Measurements from ENCODE around the gene TAF1C. TPM values are rescaled to one million over a fixed set of nuclear protein-coding genes. Genes with fewer than 3 reads are reported as not detected.

TAF1C gene
- total RNA-seq, 1 donor from 2014 or later = 74.7 TPM

DNA sequence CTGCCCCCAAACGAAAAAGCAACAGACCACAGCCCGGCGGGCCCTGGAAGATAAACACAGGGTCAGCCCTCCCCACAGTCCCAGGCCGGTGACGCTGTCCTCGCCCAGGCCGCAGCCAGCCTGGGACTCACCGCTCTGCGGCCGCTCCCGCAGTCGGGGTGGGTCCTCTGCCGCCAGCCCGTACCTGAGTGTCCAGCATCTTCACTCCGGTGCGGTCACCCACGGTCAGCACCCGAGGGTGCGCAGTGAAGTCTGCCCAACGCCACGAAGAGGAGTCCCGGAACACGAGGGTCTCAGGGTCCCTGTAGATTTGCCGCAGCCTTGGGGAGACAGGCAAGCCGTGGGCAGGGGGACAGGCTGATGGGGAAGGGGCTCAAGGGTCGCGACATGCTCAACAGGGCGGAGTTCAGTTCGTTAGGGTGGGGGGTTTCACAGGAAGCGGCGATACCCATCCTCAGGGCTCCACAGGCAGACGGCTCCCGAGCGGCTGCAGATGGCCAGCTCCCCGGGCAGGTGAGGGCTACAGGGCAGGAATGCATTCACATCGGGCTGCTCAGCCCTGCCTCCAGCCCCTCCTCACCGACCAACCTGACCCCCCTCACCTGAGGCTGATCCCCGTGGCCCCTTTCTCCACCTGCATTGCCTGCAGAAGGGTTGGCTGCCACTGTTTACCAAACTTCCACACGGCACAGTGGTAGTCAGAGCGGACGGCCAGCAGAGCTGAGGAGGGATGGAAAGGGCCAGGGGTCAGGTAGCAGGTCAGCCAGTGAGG, 5.5 kb downstream of the TAF1C start:
- H3K4me3 Mint-ChIP-seq (ENCODE audit: unreplicated experiment) = no peak overlapping the region
- TF ChIP-seq, protein P1, sequence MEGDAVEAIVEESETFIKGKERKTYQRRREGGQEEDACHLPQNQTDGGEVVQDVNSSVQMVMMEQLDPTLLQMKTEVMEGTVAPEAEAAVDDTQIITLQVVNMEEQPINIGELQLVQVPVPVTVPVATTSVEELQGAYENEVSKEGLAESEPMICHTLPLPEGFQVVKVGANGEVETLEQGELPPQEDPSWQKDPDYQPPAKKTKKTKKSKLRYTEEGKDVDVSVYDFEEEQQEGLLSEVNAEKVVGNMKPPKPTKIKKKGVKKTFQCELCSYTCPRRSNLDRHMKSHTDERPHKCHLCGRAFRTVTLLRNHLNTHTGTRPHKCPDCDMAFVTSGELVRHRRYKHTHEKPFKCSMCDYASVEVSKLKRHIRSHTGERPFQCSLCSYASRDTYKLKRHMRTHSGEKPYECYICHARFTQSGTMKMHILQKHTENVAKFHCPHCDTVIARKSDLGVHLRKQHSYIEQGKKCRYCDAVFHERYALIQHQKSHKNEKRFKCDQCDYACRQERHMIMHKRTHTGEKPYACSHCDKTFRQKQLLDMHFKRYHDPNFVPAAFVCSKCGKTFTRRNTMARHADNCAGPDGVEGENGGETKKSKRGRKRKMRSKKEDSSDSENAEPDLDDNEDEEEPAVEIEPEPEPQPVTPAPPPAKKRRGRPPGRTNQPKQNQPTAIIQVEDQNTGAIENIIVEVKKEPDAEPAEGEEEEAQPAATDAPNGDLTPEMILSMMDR (IDR thresholded peaks at IDR 0.05; ENCODE audit: partially characterized antibody, unreplicated experiment) = no peak
- H3K27me3 Mint-ChIP-seq (ENCODE audit: unreplicated experiment) = no peaks in the 10 kb centered on the region
- peaks cover 3% of the 10 kb centered on the region for H3K9me3 Mint-ChIP-seq (ENCODE audit: unreplicated experiment)
- peaks cover 11% of the 10 kb centered on the region for H3K4me1 Mint-ChIP-seq (ENCODE audit: low read depth, unreplicated experiment)
- no peak overlapping the region for H3K27ac Mint-ChIP-seq (ENCODE audit: unreplicated experiment)
- no peaks in the 10 kb centered on the region for H3K36me3 Mint-ChIP-seq (ENCODE audit: unreplicated experiment)
- DNase-seq = no peak

DNA sequence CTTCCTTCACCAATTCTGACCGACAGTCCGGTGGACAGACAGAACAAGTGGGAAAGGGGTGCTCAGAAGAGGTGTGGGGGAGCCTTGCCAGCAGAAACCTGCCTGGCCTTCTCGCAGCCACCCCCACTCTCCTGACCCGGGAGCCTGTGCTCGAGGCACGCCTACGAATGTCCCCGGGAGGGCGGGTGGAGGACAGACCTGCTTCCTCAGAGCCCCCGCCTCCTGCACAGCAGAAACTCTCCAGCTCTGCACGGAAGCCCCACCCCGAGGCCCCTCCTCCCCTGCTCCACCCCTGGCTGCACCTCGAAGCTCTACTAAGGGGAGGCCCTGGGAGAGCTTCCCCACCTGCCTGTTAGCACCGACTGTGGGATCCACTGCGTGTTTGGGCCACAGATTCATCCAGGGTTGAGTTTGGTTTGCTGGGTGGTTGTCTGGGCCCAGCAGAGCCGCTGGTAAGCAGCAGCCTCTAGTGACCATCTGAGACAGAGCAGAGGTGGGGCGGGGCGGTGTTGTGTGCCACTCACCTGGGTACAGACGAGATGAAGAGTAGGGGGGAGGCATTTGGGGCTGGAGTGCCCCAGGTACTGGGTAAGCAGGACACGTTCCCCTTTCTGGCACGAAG, 6.2 kb downstream of the TAF1C start:
- H3K9me3 Mint-ChIP-seq (ENCODE audit: unreplicated experiment) = peaks cover 3% of the 10 kb centered on the region
- DNase-seq = no peak
- peaks cover 9% of the 10 kb centered on the region for H3K4me1 Mint-ChIP-seq (ENCODE audit: low read depth, unreplicated experiment)

DNA sequence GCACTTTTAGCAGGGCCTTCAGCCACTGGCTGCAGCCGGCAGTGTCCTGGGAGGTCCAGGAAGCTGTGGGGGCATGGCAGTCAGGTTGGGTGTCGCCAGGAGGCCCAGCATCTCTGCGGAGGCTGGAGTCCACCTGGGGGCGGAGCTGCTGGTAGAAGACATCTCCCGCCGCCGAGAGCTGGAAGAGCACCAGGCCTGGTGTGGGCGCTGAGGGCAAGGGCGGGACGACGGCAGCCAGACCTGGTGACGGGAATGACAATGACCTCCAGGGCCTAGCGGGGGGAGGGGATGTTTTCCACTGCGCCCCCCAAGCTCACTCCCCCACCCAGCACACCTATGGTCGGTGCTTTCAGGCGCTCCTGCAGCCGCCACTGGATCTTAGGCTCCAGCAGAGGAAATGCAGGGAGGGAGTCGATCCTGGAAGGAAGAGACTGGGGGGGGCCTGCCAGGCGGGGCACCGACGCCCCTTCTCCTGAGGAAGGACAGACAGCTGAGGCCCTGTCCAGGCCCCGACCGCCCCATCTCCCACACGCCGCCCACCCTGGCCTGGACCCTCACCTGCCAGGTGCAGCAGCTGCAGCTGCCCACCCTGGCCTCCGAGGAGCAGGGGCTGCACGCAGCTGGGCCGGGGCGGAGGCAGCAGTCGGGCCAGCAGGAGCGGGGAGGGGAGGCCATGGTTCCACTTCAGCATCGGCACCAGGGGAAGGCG, 7.1 kb downstream of the TAF1C start:
- Mint-ChIP-seq H3K4me3 (ENCODE audit: unreplicated experiment) (no peak overlapping the region), H3K27ac (ENCODE audit: unreplicated experiment) (no peak overlapping the region), H3K27me3 (ENCODE audit: unreplicated experiment) (no peaks in the 10 kb centered on the region), H3K4me1 (ENCODE audit: low read depth, unreplicated experiment) (peaks cover 4% of the 10 kb centered on the region), H3K9me3 (ENCODE audit: unreplicated experiment) (peaks cover 3% of the 10 kb centered on the region), H3K36me3 (ENCODE audit: unreplicated experiment) (no peaks in the 10 kb centered on the region)
- TF ChIP-seq, protein P1 (IDR thresholded peaks at IDR 0.05; ENCODE audit: partially characterized antibody, unreplicated experiment) = no peak
- no peak for DNase-seq

More for the DNA sequence above, 6.2 kb downstream of the TAF1C start:
- TF ChIP-seq, protein P1 (IDR thresholded peaks at IDR 0.05; ENCODE audit: partially characterized antibody, unreplicated experiment) = no peak
- H3K27me3 Mint-ChIP-seq (ENCODE audit: unreplicated experiment) = no peaks in the 10 kb centered on the region
- no peaks in the 10 kb centered on the region for H3K36me3 Mint-ChIP-seq (ENCODE audit: unreplicated experiment)
- H3K4me3 Mint-ChIP-seq (ENCODE audit: unreplicated experiment) = no peak overlapping the region
- H3K27ac Mint-ChIP-seq (ENCODE audit: unreplicated experiment) = no peak overlapping the region

DNA sequence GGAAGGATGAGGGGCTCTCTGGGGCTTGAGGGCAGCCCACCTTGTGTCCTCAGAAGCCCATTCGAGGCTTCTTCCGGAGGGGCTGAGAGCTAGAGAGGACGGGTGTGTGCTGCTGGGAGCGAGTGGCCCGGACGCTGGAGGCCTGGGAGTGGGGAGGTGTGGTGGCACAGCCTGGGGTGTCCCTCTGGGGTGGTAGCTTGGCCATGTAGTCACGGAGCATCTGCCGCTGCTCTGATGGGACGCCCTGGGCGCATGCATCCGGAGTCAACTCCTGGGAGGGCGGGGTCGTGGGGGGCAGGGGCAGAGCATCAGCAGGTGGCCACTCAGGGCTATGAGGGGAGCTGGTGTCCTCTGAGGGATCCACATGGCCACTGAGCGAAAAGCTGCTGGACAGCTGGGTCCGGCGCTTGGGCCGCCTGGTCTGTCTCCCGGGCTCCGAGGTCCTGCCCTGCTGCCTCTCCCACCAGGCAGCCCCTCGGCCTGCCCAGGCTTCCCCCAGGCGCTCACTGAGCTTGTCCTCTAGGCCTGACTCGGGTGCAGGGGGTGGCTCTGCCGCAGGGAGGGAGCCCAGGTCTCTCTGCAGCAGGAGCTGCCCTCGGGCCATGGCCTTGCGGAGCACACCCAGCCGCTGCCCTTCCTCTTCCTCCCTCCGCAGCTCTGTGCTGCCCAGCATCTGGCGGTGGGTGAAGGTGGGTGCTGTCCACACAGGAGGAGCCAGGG, 7.8 kb downstream of the TAF1C start:
- TF ChIP-seq, protein P1 (IDR thresholded peaks at IDR 0.05; ENCODE audit: partially characterized antibody, unreplicated experiment) = no peak
- peaks cover 2% of the 10 kb centered on the region for H3K27me3 Mint-ChIP-seq (ENCODE audit: unreplicated experiment)
- H3K9me3 Mint-ChIP-seq (ENCODE audit: unreplicated experiment) = peaks cover 3% of the 10 kb centered on the region
- no peak overlapping the region for H3K4me3 Mint-ChIP-seq (ENCODE audit: unreplicated experiment)
- peaks cover 1% of the 10 kb centered on the region for H3K4me1 Mint-ChIP-seq (ENCODE audit: low read depth, unreplicated experiment)
- H3K27ac Mint-ChIP-seq (ENCODE audit: unreplicated experiment) = no peak overlapping the region
- no peaks in the 10 kb centered on the region for H3K36me3 Mint-ChIP-seq (ENCODE audit: unreplicated experiment)
- no peak for DNase-seq

Data from glutamatergic neuron (in vitro differentiated cells).